Astrocyte of the hippocampus (primary cell): Measurements from ENCODE around the gene SLC26A6.
A peak's percentile ranks its signal among the peaks of the same experiment; 100 is the strongest.

ENCODE experiments used
- DNase-seq: peaks from one replicate; pipeline ENCODE4 v3.0.0; 2011; ENCODE audit warnings: low read depth, low spot score

SLC26A6 gene

GRCh38 chr3:48599077-48599501 is 36.2 kb downstream of the SLC26A6 start:
- no peak for DNase-seq

- peak; percentile 94 for DNase-seq
Measured at GRCh38 chr3:48598323-48599076, 36.8 kb downstream of the SLC26A6 start.

- DNase-seq, result no peak
Measured at GRCh38 chr3:48597408-48597800, 37.9 kb downstream of the SLC26A6 start.

GRCh38 chr3:48596676-48597407 is 38.4 kb downstream of the SLC26A6 start:
- DNase-seq, result no peak

GRCh38 chr3:48596157-48596556 is 39.1 kb downstream of the SLC26A6 start:
- DNase-seq, result no peak

GRCh38 chr3:48595526-48596121 is 39.6 kb downstream of the SLC26A6 start:
- peak; percentile 88 for DNase-seq

GRCh38 chr3:48595075-48595525 is 40.2 kb downstream of the SLC26A6 start, which contains the start of gene COL7A1:
Gene COL7A1 (minus strand): TSS chr3:48595329. CDS start chr3:48595159, 170 bp downstream.
- peak; percentile 66 for DNase-seq

- DNase-seq, result peak; percentile 33
Measured at GRCh38 chr3:48594417-48595049, 40.7 kb downstream of the SLC26A6 start.

- no peak for DNase-seq
Measured at GRCh38 chr3:48593337-48593736, 41.9 kb downstream of the SLC26A6 start.

GRCh38 chr3:48592519-48593087 is 42.7 kb downstream of the SLC26A6 start:
- peak; percentile 19 for DNase-seq

GRCh38 chr3:48591886-48592518 is 43.3 kb downstream of the SLC26A6 start:
- no peak for DNase-seq

GRCh38 chr3:48591436-48591835 is 43.8 kb downstream of the SLC26A6 start:
- no peak for DNase-seq

GRCh38 chr3:48588230-48588629 is 47.0 kb downstream of the SLC26A6 start:
- DNase-seq, result no peak

- no peak for DNase-seq
Measured at GRCh38 chr3:48587686-48588085, 47.6 kb downstream of the SLC26A6 start.

GRCh38 chr3:48585411-48585810 is 49.9 kb downstream of the SLC26A6 start:
- no peak for DNase-seq

GRCh38 chr3:48584836-48585235 is 50.4 kb downstream of the SLC26A6 start:
- no peak for DNase-seq

- DNase-seq, result no peak
Measured at GRCh38 chr3:48581621-48582481, 53.4 kb downstream of the SLC26A6 start.

GRCh38 chr3:48576647-48577046 is 58.6 kb downstream of the SLC26A6 start:
- no peak for DNase-seq
